Renal cortex interstitium (tissue), 11 donors: ENCODE results near the gene RPRD1B. TPM values are rescaled to one million over a fixed set of nuclear protein-coding genes. Genes with fewer than 3 reads are reported as not detected.

Experiments used
- DNase-seq, 11 donors: peaks; one replicate each; pipeline ENCODE4 v3.0.0-alpha.2; 2013; ENCODE audit warnings: low read depth in 9 of 11, low spot score in 4 of 11; ENCODE audit errors: extremely low read depth in 1 of 11
- polyA plus RNA-seq, 3 donors: library from polyadenylated mRNA; unstranded; fragments of 120-200 nt; gene quantifications; one replicate each; pipeline ENCODE4 v1.2.1, GENCODE V29; 2013; ENCODE audit not compliant: insufficient read length in 3 of 3

Gene RPRD1B
- polyA plus RNA-seq, 3 donors: 35.8 to 41.4 (median 38.4) TPM

DNA sequence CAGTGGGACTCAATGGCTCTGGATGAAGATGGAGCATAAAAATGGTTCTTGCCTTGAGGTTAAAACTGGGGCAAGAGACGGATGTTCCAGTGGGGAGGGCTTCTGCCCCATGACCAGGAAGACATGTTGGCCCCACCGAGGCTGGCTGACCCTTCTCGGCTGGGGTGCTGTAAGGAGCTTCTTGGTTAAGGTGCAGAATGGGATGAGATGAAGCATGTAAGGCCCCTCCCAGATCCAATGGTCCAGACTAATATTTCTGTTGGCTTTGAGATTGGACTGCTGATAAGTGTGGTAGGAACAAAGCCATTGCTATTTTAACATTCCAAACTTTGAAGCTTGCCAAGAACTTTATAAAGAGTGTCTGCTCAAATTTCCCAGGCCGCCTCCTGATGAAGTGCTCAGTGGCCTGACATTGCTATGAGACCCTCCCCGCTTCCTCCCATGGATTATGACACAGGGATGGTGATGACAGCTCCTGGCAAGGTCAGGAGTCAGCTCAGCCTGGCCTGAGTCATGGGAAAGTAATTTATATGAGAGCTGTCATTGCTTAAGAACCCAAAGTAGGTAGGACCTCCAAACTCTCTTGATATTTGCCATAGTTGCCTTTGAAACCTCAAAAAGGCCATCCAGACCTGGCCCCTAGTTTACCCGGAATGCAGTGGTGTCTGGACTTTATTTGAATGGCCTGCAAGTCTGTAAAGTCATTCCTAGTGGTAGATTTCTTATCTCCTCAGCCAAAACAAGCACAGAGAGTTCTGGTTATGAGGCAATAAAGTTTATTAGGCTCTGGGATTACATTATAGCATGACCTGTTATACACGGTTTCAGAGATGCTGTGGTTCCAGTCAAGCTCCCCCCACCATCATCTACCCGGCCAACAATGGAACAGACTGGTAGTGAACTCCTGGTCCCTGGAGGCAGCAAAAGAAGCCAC, 76.3 kb downstream of the RPRD1B start:
- no peak for DNase-seq

DNA sequence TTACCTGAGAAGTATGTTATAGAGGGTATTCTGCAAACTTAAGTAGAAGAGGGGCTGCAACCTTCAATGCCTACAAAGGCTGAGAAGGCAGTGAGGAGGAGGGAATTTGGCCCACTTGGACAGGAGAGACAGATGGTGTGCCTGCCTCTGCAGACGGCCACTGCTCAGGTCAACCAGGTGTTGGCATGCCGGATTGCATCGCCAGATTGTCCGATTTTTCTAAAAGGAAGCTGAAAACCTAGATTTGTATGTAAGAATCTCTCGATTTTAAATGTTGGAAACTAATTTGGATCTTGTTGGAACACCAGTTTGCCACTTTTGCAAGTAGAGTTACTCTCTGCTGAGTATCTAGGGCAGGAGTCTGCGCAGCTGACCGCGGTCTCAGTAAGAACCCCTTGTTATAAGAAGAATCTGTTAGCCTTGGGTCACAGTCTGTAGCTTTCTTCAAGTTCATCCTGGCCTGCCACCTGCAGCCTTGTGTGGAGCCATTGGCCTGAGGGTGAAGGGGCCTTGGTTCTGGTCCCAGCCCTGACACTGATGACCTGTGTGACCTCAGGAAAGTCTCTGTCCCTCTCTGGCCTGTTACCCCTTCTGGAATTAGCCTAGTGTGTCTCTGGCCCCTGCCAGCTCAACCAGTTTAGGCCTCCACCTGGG, 77.1 kb downstream of the RPRD1B start:
- no peak for DNase-seq

DNA sequence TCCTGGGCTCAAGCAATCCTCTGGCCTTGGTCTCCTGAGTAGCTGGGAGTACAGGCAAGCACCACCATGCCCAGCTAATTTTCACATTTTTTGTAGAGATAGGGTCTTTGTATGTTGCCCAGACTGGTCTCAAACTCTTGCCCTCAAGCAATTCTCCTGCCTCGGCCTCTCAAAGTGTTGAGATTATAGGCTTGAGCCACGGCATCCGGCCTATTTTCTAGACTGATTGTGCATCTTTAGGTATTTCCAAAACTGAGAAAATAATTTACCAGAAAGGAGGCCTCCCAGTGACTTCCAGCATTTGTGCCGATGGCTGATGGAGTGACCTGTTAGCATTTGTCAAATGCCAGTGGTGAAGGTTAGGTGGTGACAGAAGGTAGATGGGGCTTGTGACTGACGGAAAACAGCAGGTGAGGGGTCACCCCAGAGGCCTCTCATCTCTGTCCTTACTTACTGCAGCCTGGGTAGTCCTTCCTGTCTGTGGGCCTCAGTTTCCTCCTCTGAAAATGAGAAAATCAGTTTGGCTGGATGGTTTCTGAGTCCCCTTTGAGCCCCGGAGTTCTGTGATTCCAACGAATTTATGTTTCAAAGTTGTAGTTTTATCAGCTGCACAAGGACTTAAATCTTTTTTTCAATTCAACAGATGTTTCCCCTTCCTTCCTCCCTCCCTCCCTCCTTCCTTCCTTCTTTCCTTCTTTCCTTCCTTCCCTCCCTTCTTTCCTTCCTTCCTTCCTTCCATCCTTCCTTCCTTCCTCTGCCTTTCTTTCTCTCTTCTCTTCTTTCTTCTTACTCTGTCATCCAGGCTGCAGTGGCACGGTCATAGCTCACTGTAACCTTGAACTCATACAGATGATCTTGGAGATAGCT, 78.1 kb downstream of the RPRD1B start:
- no peak for DNase-seq

DNA sequence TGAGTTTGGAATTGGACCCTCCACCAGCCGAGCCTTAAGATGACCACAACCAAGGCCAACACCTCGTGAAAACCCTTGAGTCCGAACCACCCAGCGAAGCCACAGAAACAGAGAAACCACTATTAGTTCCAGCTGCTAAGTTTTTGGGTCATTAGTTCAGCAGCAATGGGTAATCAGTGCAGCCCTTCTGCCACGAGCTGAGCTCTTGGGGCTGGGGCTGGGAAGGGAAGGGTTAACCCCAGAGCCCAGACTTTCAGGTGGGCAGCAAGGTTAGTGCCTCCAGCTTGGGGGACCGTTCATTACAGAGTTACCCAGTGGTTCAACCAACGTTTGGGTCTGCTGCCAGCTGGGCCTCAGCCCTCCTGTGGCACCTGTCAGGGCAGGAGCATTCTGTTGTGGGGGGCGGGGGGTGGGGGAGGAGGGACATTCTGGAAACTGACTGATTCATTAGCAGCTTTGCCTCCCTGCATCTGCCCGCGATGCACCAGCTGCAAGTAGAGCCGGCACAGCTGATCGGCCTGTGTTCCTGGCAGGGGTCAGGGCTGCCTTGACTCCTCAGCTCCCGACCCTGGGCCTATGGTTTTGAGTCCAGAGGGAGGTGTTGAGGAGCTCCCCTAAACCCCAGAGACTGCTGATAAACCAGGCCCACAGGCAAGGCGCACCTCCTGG, 78.8 kb downstream of the RPRD1B start:
- no peak for DNase-seq

DNA sequence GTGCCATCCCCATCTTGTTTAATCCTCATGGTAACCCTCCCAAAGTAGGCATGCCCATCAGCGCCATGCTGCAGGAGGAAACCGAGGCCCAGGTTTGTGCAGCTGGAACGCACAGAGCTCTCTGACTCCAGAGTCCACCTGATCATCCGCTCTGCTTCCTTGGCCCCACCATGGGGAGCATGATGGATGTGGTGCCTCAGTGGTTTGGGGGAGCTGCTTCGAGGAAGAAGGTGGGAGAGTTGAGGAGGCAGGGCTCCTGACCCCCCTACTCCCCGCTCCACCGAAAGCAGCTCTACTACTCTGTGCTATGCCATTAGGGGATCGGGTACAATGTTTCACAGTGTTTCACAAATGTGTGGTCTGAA, 79.4 kb downstream of the RPRD1B start:
- DNase-seq: no peak

DNA sequence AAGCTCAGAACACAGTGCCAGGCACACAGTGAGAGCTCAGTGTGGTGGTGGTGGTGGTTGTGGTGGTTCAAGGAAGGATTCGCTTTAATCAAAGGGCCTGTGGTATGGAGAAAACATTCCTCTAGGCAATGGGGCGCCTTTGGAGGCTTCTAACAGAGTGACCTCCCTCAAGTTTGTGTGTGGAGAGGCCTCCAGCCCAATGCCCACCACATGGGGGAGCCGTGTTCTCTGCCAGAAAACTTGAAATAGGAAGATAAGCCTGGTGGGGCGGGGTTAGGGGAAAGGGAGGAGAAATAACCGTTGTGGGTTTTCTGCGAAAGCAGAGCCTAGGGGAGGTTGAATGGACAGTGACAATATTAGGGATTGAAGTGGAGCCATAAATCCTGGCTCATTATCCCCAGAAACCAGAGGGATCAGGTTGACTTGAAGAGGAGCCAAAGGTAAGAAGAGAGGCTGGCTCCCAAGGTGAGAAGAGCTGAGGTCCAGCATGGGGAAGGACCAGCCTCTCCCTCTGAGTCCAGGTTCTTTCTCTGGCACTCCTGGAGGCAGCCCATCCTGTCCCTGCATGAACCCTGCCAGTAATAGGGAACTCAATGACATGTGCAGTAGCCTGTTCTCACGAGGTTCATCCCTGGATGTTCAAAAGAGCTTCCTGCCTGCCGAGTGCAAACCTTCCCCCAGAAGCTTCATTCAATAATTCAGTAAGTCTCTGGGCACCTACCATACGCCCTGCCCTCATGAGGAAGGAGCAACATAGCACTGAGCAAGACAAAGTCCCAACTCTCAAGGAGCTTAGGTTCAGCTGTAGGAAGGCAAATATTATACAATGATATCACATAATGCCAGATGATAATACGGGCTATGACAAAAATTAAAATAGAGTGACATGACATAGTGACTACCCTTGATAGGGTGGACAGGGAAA, 80.1 kb downstream of the RPRD1B start:
- no peak for DNase-seq

DNA sequence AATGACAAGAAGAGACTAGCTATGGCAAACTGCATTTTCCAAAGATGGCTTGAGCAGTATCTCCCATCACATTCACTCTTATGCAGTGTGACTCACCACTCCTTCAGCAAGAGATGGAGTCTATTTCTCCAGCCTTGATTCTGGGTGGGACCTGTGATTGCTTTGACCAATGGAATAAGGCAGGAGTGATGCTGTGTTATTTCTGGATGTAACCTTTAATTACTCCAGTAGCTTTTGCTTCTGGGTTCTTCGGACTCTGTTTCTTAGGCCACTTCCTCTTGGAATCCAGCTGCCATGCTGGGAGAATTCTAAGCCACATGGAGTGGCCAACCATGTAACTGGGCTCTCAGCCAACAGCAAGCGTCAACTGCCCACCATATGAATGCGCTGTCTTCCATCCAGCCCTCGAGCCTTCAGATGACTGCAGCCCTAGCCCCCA, 80.8 kb downstream of the RPRD1B start:
- DNase-seq: no peak

DNA sequence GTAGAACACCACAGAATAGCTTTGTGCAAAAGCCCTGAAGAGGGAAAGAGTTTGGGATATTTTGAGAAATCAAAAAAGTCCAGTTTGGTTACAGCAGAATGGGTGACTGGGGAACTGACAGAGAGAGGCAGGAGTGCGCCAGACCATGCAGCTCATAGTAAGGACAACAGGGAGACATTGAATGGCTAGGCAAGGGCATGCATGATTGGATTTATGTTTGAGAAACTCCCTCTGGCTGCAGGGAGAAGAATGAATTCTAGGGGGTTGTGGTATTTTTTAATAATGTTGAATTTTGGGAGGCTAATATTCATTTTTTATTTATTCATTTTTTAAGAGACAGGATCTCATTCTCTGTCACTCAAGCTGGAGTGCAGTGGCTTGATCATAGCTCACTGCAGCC, 81.7 kb downstream of the RPRD1B start:
- DNase-seq: no peak

DNA sequence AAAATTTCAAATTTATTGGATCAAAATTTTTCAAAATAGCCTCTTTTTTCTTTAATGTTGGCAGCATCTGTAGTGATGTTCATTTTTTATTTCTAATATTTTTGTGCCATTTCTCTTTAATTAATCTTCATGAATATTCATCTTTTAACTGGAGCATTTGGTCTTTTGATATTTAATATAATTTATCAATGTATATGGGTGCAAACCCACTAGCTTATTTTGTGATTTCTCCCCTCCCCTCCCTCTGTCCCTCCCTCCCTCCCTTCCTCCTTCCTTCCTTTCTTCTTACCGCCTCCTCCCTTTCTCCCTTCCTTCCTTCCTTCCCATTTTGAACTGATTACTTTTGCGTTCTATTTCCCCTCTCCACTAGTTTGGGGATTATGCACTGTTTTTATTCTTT, 82.3 kb downstream of the RPRD1B start:
- DNase-seq: no peak

DNA sequence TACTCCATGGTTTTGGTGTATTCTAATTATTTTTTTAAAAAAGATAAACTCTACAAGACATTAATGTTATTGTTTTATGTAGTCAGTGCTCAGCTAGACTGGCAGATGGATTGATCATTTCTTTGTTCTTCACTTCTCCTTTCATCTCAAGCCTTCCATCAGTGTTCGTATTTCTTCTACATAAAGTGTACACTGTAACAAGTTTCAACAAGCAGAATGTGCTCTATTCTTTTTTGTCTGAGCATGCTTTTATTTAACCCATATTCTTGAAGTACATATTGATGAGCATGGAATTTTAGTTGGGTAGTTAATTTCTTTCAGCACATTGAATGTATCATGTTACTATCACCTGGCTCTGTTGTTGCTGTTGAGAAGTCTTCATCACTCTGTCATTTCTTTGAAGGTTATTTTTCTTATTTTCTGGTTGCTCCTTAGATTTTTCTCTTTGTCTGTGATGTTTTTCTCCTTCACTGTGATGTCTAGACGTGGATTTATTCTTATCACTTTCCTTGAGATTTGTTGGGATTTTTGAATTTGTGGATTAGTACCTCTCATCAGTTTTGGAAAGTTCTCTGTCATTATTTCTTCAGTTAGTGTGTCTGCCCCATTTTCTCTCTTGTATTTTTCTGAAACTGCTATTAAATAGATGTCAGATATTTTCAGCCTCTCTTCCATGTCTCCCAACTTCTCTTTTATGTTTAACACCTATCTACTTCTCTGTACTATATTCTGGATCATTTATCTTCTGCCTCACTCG, 83.0 kb downstream of the RPRD1B start:
- no peak for DNase-seq

DNA sequence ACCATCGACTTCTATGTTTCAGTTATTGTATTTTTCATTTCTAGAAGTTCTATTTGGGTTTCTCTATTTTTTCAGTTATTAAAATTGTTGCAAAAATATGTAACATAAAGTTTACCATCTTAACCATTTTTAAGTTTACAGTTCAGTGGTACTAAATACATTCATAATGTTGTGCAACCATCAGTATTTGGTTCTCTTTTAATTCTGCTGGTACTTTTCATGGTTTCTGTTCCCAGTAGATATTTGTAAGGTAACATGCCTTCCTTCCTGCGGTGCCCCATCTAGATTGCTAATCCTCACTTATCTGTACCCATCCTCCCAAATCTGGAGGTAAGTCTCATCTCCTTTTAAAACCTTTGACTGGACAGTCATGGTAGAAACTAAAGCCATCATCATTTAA, 83.7 kb downstream of the RPRD1B start:
- no peak for DNase-seq

DNA sequence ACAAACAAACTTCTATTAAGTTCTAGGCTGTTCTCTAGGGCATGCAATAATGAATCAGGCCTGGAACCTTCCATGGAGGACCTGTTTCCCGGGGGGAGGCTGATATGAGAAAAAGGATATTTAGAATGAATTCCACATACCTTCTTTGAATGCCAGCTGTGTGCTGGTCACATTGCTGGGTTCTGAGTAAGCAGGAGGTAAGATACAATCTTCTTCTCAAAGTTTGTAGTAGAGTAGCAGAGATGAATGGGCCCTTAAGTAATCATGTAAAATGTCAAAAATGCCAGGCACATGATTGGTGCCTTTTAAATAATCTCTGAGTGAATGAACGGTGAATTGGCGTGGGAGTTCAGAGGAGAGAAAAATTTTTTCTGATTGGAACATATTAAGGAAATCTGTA, 84.1 kb downstream of the RPRD1B start:
- DNase-seq: no peak

DNA sequence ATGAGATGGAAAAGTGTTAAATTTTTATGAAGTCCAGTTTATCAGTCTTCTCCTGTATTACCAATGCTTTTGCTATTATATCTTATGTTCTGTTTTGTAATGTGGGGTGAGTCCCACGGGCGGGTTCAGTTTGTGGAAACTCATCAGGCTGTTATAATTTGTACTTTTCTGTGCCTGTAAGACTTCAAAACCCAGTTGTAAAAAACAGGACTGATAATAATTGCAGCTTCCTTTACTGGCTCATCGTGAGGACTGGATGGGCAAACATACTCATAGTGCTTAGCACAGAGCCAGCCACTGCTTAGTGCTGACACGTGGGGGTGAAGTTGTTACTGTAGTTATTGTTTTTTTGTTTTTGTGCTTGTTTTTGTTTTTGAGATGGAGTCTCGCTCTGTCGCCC, 85.9 kb downstream of the RPRD1B start:
- DNase-seq: no peak

DNA sequence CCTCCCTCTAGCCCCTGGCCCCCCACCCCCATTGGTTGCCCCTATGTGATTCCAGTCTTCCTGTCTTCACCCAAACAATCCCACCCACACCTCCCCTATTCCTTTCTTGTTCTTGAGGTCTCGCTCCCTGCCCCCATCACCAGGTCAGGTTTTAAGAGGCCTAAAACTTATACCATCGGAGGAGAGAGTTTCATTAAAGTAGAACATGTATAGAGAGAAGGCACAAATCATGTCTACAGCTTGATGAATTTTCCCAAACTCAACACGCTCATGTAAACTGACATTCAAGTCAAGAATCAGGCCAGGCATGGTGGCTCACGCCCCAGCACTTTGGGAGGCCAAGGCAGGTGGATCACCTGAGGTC, 87.1 kb downstream of the RPRD1B start:
- no peak for DNase-seq

DNA sequence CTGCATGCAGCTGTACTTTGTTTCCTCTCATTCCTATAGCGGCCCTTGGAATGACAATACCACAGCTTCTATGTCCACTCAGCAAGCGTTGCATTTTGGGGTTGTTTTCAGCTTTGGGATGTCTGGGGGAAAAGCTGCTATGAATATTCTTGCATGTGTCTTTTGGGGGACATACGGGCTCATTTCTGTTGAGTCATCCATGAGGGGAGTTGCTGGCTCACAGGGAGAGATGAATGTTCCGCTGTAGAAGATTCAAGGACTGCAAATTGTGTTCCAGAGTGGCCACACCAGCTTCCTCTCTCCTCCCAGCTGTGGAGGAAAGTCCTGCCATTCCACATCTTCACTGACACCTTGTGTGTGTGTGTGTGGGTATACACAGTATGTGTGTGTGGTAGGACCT, 88.2 kb downstream of the RPRD1B start:
- no peak for DNase-seq

DNA sequence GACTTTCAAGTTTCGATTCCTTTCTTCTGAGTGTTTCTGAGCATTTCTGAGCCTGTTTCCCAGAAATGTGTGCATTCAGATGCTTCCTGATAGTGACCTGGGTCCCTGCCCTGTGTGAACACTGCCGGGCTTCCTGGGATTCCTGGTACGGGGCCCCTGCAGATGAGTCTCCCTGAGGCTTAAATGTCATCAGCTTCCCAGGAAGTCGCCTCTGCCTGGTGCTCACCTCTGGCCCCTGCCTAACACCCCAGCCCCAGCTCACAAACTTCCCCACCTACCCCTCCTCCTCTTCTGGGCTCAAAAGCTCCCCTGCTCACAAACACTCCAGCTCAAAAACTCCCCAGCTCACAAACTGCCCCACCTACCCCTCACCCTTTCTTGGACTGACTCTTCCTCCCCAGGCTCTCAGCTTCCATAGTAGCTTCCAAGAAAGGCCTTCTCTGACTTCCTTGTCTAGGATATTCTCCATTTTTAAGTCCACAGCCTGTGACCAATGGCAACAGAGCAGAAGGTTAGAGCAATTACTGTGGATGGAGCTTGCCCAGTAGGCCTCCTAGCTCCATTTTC, 89.6 kb downstream of the RPRD1B start:
- DNase-seq: no peak
